GM21447 (cell line): ENCODE data around the gene IGSF9B.

Experiments used
- ATAC-seq: cut with Tn5 transposase; IDR thresholded peaks from one replicate; pipeline ENCODE4 v1.9.1; 2021; ENCODE audit not compliant: unreplicated experiment

The IGSF9B gene

DNA sequence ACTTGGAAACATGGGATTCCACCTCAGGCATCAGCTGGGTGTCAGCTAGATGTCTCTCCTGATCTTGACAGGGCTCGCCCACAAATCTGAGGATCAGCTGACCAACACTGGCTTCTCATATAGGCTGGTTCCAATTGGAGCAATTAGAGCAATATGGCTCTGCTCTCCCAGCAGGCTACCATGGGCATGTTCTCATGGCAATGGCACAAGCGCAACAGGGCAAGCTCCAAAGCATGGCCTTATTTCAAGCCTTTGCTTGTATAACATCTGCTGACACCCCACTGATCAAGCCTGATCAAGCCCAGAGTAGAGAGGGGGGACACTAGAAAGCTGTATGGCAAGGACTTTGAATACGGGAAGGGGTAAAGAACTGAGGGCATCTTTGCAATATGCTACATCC is 70.7 kb downstream of the IGSF9B start:
- no peak for ATAC-seq

GRCh38 chr11:133872160-133872559 is 84.6 kb downstream of the IGSF9B start:
- ATAC-seq = no peak

- ATAC-seq = no peak
Measured at GRCh38 chr11:133867456-133867855, 89.3 kb downstream of the IGSF9B start.

DNA sequence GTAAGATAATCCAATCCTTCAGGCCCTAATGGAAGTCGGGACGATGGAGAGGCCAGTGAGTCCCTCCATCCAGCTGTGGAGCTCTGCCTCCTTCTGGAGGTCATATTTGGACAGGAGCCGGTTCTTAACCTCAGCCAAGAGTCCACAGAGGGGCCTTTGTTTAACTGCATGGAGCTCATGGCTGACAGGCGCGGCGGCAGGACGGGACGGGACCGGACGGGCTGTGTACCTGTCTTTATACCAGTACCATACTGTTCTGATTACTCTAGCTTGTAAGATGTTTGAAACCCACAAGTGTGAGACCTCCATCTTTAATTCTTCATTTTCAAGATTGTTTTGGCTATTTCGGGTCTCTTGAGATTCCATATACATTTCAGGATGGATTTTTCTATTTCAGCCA is 91.3 kb downstream of the IGSF9B start:
- ATAC-seq = no peak

- no peak for ATAC-seq
Measured at GRCh38 chr11:133864756-133865155, 92.0 kb downstream of the IGSF9B start.

GRCh38 chr11:133860151-133860550 is 96.6 kb downstream of the IGSF9B start:
- no peak for ATAC-seq
